Liver (tissue), 9 donors: Measurements from ENCODE around the gene S100Z. TPM values are rescaled to one million over a fixed set of nuclear protein-coding genes. Genes with fewer than 3 reads are reported as not detected.
A peak's percentile ranks its signal among the peaks of the same experiment; 100 is the strongest.

Experiments used
- DNase-seq: peaks from one replicate; pipeline ENCODE4 v3.0.0-alpha.2; 2017; ENCODE audit warnings: low spot score
- H3K27ac ChIP-seq, 2 donors: one replicate each; pipeline ENCODE4 v1.7.0; 2013; ENCODE audit warnings: inconsistent platforms in 2 of 2, low read length in 2 of 2, control low read depth in 1 of 2, low read depth in 1 of 2, mild to moderate bottlenecking in 1 of 2
- H3K27me3 ChIP-seq, 4 donors: one replicate each; pipeline versions ENCODE4 v1.6.1 to v1.7.0; 2013; ENCODE audit warnings: low read length in 3 of 4, inconsistent platforms in 1 of 4, mild to moderate bottlenecking in 1 of 4, moderate library complexity in 1 of 4; ENCODE audit not compliant: control insufficient read depth in 4 of 4, insufficient read depth in 4 of 4
- H3K36me3 ChIP-seq, 4 donors: one replicate each; pipeline versions ENCODE4 v1.6.1 to v1.7.0; 2013; ENCODE audit warnings: low read length in 3 of 4, mild to moderate bottlenecking in 3 of 4, low read depth in 1 of 4, moderate library complexity in 1 of 4; ENCODE audit not compliant: control insufficient read depth in 4 of 4, insufficient read depth in 3 of 4
- H3K4me1 ChIP-seq, 4 donors: one replicate each; pipeline versions ENCODE4 v1.6.1 to v1.7.0; 2013; ENCODE audit warnings: low read length in 3 of 4, mild to moderate bottlenecking in 3 of 4, moderate library complexity in 1 of 4; ENCODE audit not compliant: control insufficient read depth in 4 of 4, insufficient read depth in 4 of 4
- H3K4me3 ChIP-seq, 3 donors: one replicate each; pipeline versions ENCODE4 v1.6.1 to v1.7.0; 2013; ENCODE audit warnings: low read length in 3 of 3, control low read depth in 1 of 3, low read depth in 1 of 3, mild to moderate bottlenecking in 1 of 3
- H3K9ac ChIP-seq, 2 donors: one replicate each; pipeline ENCODE4 v1.7.0; 2013; ENCODE audit warnings: low read length in 2 of 2, mild to moderate bottlenecking in 2 of 2, moderate library complexity in 2 of 2, control low read depth in 1 of 2, low read depth in 1 of 2
- H3K9me3 ChIP-seq, 4 donors: one replicate each; pipeline versions ENCODE4 v1.6.1 to v1.7.0; 2013; ENCODE audit warnings: low read length in 3 of 4; ENCODE audit not compliant: control insufficient read depth in 4 of 4
- CTCF ChIP-seq: fragments of 150-350 bp; IDR thresholded peaks from 2 replicates; pipeline ENCODE4 v1.5.1; 2017; ENCODE audit warnings: improper control_type of control experiment, low read depth, low read length; ENCODE audit not compliant: missing input control
- EGR1 ChIP-seq, 2 donors: IDR thresholded peaks; 2 replicates each; pipeline ENCODE4 v1.6.1; 2016 to 2018; ENCODE audit warnings: antibody characterized with exemption in 2 of 2, low read depth in 2 of 2
- FOXA1 ChIP-seq: IDR thresholded peaks from 2 replicates; pipeline ENCODE4 v1.6.1; 2016; ENCODE audit warnings: antibody characterized with exemption
- FOXA2 ChIP-seq: IDR thresholded peaks from 2 replicates; pipeline ENCODE4 v1.6.1; 2016; ENCODE audit warnings: antibody characterized with exemption
- HNF4A ChIP-seq, 2 donors: conservative IDR thresholded peaks; 2 replicates each; pipeline ENCODE4 v1.6.1; 2016; ENCODE audit warnings: antibody characterized with exemption in 2 of 2, mild to moderate bottlenecking in 2 of 2
- HNF4G ChIP-seq: IDR thresholded peaks from 2 replicates; pipeline ENCODE4 v1.6.1; 2016; ENCODE audit warnings: antibody characterized with exemption
- JUND ChIP-seq, 2 donors: IDR thresholded peaks; 2 replicates each; pipeline ENCODE4 v1.6.1; 2016; ENCODE audit warnings: antibody characterized with exemption in 2 of 2
- NR2F2 ChIP-seq: IDR thresholded peaks from 2 replicates; pipeline ENCODE4 v1.6.1; 2016; ENCODE audit warnings: antibody characterized with exemption
- REST ChIP-seq: IDR thresholded peaks from 2 replicates; pipeline ENCODE4 v1.6.1; 2016; ENCODE audit warnings: antibody characterized with exemption, mild to moderate bottlenecking
- RXRA ChIP-seq, 2 donors: IDR thresholded peaks; 2 replicates each; pipeline ENCODE4 v1.6.1; 2017 to 2018; ENCODE audit warnings: antibody characterized with exemption in 2 of 2, mild to moderate bottlenecking in 1 of 2
- SP1 ChIP-seq: IDR thresholded peaks from 2 replicates; pipeline ENCODE4 v1.6.1; 2018; ENCODE audit warnings: antibody characterized with exemption, mild to moderate bottlenecking
- TAF1 ChIP-seq: conservative IDR thresholded peaks from 2 replicates; pipeline ENCODE4 v1.6.1; 2016; ENCODE audit warnings: antibody characterized with exemption, mild to moderate bottlenecking
- YY1 ChIP-seq: IDR thresholded peaks from 2 replicates; pipeline ENCODE4 v1.6.1; 2016; ENCODE audit warnings: antibody characterized with exemption, mild to moderate bottlenecking
- ZBTB33 ChIP-seq: IDR thresholded peaks from 2 replicates; pipeline ENCODE4 v1.6.1; 2016; ENCODE audit warnings: antibody characterized with exemption
- WGBS: extraction: QIAGEN DNeasy Blood & Tissue Kit; methylation state at CpG from one replicate; pipeline ENCODE4 v1.1.7; 2013; 5-methylcytosine and 5-hydroxymethylcytosine counted together
- polyA plus RNA-seq, 2 donors: library from polyadenylated mRNA; stranded (reverse) in 1 of 2; unstranded in 1 of 2; fragments of 200-250 nt in 1 of 2; fragments of >200 nt in 1 of 2; fragmentation: Nextera tagmentation in 1 of 2; extraction: Ambion mirVana in 1 of 2; gene quantifications; one replicate each; pipeline versions ENCODE4 v1.2.1 to v1.2.3, GENCODE V29; 2013 to 2015
- total RNA-seq, 2 donors: library from RNA; depleted of rRNA; stranded (reverse); fragments of >200 nt; gene quantifications; one replicate each; pipeline ENCODE4 v1.2.3, GENCODE V29; 2014
- donor health status: healthy.
- donor health status: healthy.
- donor health status: healthy.
- donor health status: healthy.
- donor health status: healthy.

Gene S100Z
- total and polyA plus RNA-seq, 4 donors, result 0.05 to 0.33 (median 0.33) TPM; not detected in 1

DNA sequence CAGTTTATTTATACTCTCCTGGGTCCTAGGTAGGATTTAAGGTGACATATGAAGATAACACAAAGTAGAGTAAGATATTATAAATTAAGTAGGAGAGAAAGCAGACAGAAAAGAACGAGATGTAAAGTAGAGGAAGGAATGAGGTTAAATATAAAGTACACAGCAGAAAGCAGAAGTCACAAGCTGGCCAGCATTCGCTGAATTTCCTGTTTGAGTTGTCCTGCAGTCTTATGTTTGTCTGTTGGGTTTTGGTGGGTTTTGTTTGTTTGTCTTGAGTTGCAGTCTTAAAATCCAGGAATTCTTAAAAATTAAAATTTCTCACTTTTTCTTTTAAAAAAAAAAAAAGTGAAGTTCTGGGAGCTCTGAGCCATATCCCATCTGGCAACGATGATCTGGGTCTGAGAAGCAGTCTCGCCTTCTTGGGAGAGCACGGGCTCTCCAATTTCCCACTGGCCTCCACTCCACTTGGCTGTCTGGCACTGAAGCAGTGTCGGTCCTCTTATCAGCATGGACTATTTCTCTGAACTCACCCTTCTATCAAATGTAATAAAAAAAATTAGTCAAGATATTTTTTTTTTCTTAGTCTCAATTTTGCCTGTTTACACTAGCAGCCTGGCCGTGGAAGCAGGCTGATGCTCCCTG is 2.0 kb downstream of the S100Z start:
- peak overlapping the region in 1 of 2 donors; percentile 15 for H3K27ac ChIP-seq
- no peak for DNase-seq

More for the DNA sequence above, 2.0 kb downstream of the S100Z start:
- Histone ChIP-seq H3K4me3 (no peak overlapping the region), H3K4me1 (peaks cover 0 to 2% (median 0%) of the 10 kb centered on the region in 4 donors), H3K9ac (no peak overlapping the region), H3K9me3 (no peaks in the 10 kb centered on the region), H3K36me3 (no peaks in the 10 kb centered on the region), H3K27me3 (no peaks in the 10 kb centered on the region)
- TF ChIP-seq SP1 (no peak), EGR1 (IDR thresholded peaks at IDR 0.05; ENCODE audit: low read depth in 2 of 2) (no peak), YY1 (no peak), REST (no peak), ZBTB33 (no peak), CTCF (no peak), HNF4G (no peak), FOXA1 (no peak), RXRA (IDR thresholded peaks at IDR 0.05) (no peak), FOXA2 (no peak), NR2F2 (no peak), TAF1 (no peak), HNF4A (conservative IDR thresholded peaks at IDR 0.05) (no peak), JUND (IDR thresholded peaks at IDR 0.05) (no peak)
- 70% methylated on average over 7 of the region's 7 CpGs for WGBS
